Ectodermal cell (in vitro differentiated cells): ENCODE measurements around the gene SH3PXD2A.
"Not testable (repeated sequence)": the region's sequence is repeated elsewhere in the genome, so short reads cannot be mapped to it uniquely, and the experiment has no call there.

Source experiments
- H3K27ac ChIP-seq: 2 replicates; pipeline ENCODE4 v1.7.0; 2013; ENCODE audit warnings: mild to moderate bottlenecking, low read depth, low read length; ENCODE audit not compliant: insufficient read depth, poor library complexity, severe bottlenecking
- H3K27me3 ChIP-seq: 2 replicates; pipeline ENCODE4 v1.7.0; 2013; ENCODE audit warnings: mild to moderate bottlenecking, low read length; ENCODE audit not compliant: insufficient read depth, control insufficient read depth, poor library complexity, severe bottlenecking
- H3K36me3 ChIP-seq: one replicate; pipeline ENCODE4 v1.7.0; 2013; ENCODE audit warnings: low read length; ENCODE audit not compliant: control insufficient read depth, insufficient read depth
- H3K4me1 ChIP-seq: one replicate; pipeline ENCODE4 v1.7.0; 2013; ENCODE audit warnings: low read length; ENCODE audit not compliant: control insufficient read depth, insufficient read depth
- H3K4me3 ChIP-seq: 2 replicates; pipeline ENCODE4 v1.7.0; 2013; ENCODE audit warnings: low read depth, low read length, control low read depth; ENCODE audit not compliant: insufficient read depth
- H3K9me3 ChIP-seq: 2 replicates; pipeline ENCODE4 v1.7.0; 2013; ENCODE audit warnings: mild to moderate bottlenecking, low read length, moderate library complexity; ENCODE audit not compliant: control insufficient read depth
- WGBS, 2 experiments: methylation state at CpG; one replicate each; pipeline ENCODE4 v1.1.7; 2013; ENCODE audit warnings: missing lambda C conversion rate in 2 of 2; 5-methylcytosine and 5-hydroxymethylcytosine counted together

The SH3PXD2A gene

DNA sequence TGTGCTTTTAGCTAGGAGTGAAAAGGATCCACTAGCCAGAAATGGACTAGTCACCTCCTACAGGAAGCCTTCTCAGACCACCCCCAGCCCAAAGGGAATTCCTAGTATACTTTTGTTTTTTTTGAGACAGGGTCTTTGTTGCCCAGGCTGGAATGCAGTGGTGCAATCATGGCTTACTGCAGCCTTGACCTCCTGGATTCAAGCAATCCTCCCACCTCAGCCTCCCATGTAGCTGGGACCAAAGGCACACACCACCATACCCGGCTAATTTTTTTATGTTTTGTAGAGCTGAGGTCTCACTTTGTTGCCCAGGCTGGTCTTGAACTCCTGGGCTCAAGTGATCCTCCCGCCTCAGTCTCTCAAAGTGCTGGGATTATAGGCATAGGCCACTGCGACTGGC lies 192.7 kb downstream of the SH3PXD2A start:
- not testable (repeated sequence) for H3K36me3 ChIP-seq, H3K9me3 ChIP-seq, H3K27me3 ChIP-seq, H3K4me3 ChIP-seq, H3K27ac ChIP-seq
- H3K4me1 ChIP-seq = peaks cover 29% of the 10 kb centered on the region
- 96 to 98% methylated on average over 3 of the region's 3 CpGs for WGBS, 2 experiments

DNA sequence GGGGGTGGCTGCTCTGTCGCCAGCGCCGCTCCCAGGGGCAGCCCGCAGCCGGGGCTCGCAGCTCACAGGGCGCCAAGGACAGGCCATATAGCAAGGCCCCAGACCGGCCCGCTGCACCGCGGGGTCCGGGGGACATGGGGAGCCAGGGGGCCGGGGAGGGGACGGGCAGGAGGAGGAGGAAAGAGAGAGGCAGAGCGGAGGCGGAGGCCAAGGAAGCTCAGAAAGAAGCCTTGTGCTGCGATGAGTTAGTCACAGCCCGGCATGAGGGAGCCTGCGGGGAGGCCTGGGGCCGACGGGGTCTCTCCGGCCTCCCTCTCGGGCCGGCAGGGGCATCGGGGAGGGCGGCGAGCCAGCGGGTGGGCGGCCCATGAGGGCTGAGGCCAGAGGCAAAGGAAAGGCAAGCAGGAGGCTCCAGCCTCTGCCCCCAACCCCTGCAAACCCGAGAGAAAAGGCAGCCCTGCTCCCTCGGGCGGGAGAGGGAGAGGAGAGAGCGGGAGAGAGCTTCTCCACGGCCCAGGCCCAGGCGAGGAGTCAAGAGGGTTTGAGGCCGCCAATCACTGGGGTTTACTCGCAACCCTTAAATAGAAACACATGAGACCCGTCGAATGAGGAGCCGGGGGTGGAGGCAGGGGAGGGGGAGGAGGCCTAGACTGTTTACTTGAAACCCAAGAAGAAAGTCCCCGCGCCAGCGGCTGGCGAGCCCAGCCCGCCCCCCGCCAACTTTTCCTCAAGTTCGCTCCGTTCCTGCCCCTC lies 194.0 kb downstream of the SH3PXD2A start:
- WGBS, 2 experiments = 35 to 38% methylated on average over 48 of the region's 48 CpGs

GRCh38 chr10:103660364-103661197 lies 194.8 kb downstream of the SH3PXD2A start:
- Histone ChIP-seq H3K4me3 (no peak overlapping the region), H3K27ac (no peak overlapping the region), H3K36me3 (no peaks in the 10 kb centered on the region), H3K9me3 (no peaks in the 10 kb centered on the region), H3K27me3 (no peaks in the 10 kb centered on the region), H3K4me1 (peaks cover 20% of the 10 kb centered on the region)
- WGBS, 2 experiments = 84 to 85% methylated on average over 42 of the region's 42 CpGs

More for the DNA sequence above, 194.0 kb downstream of the SH3PXD2A start:
- Histone ChIP-seq H3K4me3 (no peak overlapping the region), H3K36me3 (no peaks in the 10 kb centered on the region), H3K4me1 (peaks cover 20% of the 10 kb centered on the region), H3K9me3 (no peaks in the 10 kb centered on the region), H3K27ac (peak overlapping the region; percentile 69), H3K27me3 (no peaks in the 10 kb centered on the region)

GRCh38 chr10:103659674-103660363 lies 195.6 kb downstream of the SH3PXD2A start:
- no peaks in the 10 kb centered on the region for H3K9me3 ChIP-seq
- no peaks in the 10 kb centered on the region for H3K36me3 ChIP-seq
- H3K27ac ChIP-seq = no peak overlapping the region
- H3K27me3 ChIP-seq = no peaks in the 10 kb centered on the region
- H3K4me1 ChIP-seq = peaks cover 20% of the 10 kb centered on the region
- 75 to 80% methylated on average over 11 of the region's 11 CpGs for WGBS, 2 experiments
- no peak overlapping the region for H3K4me3 ChIP-seq

- Histone ChIP-seq H3K9me3 (no peaks in the 10 kb centered on the region), H3K27me3 (no peaks in the 10 kb centered on the region), H3K4me1 (peaks cover 20% of the 10 kb centered on the region), H3K36me3 (no peaks in the 10 kb centered on the region), H3K27ac (no peak overlapping the region), H3K4me3 (no peak overlapping the region)
- WGBS, 2 experiments = 81 to 86% methylated on average over 4 of the region's 4 CpGs
These were observed 197.3 kb downstream of the SH3PXD2A start for GRCh38 chr10:103658049-103658577.

DNA sequence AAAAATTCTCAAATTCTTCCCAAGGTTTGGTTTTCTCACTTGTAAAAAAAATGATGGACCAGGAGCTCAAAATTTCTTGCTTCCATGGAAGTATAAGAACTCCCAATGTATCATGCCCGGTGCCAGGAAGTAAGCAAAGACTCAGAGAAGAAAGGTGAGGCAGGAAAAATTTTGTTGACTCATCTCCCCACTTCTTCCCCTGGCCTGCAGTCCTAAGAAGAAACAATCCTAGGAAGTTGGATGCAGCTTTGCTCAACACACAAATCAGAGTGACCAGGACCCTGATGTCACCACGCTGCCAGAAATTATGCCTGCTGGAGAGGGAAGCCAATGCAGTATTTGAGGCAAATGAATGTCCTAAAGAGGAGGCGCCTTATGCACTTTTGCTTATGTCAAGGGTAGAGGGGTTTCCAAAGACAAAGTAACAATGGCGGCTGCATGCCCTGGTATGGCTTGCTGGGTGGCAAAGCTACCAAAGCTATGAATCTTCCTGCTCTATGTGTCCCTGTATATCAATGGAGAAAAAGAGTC lies 198.2 kb downstream of the SH3PXD2A start:
- H3K36me3 ChIP-seq = no peaks in the 10 kb centered on the region
- H3K4me1 ChIP-seq = peaks cover 20% of the 10 kb centered on the region
- H3K27ac ChIP-seq = no peak overlapping the region
- no peaks in the 10 kb centered on the region for H3K9me3 ChIP-seq
- 95 to 99% methylated on average over 4 of the region's 4 CpGs for WGBS, 2 experiments
- no peaks in the 10 kb centered on the region for H3K27me3 ChIP-seq
- H3K4me3 ChIP-seq = no peak overlapping the region

GRCh38 chr10:103654925-103655324 lies 200.5 kb downstream of the SH3PXD2A start:
- Histone ChIP-seq H3K4me1 (peaks cover 7% of the 10 kb centered on the region), H3K4me3 (no peak overlapping the region), H3K36me3 (no peaks in the 10 kb centered on the region), H3K27ac (no peak overlapping the region), H3K27me3 (no peaks in the 10 kb centered on the region), H3K9me3 (no peaks in the 10 kb centered on the region)
- WGBS, 2 experiments = 91 to 95% methylated on average over 4 of the region's 4 CpGs

- Histone ChIP-seq H3K27me3 (no peaks in the 10 kb centered on the region), H3K4me3 (no peak overlapping the region), H3K9me3 (no peaks in the 10 kb centered on the region), H3K27ac (no peak overlapping the region), H3K36me3 (no peaks in the 10 kb centered on the region), H3K4me1 (peaks cover 7% of the 10 kb centered on the region)
- 82 to 86% methylated on average over 8 of the region's 8 CpGs for WGBS, 2 experiments
These were observed 201.8 kb downstream of the SH3PXD2A start for GRCh38 chr10:103653581-103654037.

DNA sequence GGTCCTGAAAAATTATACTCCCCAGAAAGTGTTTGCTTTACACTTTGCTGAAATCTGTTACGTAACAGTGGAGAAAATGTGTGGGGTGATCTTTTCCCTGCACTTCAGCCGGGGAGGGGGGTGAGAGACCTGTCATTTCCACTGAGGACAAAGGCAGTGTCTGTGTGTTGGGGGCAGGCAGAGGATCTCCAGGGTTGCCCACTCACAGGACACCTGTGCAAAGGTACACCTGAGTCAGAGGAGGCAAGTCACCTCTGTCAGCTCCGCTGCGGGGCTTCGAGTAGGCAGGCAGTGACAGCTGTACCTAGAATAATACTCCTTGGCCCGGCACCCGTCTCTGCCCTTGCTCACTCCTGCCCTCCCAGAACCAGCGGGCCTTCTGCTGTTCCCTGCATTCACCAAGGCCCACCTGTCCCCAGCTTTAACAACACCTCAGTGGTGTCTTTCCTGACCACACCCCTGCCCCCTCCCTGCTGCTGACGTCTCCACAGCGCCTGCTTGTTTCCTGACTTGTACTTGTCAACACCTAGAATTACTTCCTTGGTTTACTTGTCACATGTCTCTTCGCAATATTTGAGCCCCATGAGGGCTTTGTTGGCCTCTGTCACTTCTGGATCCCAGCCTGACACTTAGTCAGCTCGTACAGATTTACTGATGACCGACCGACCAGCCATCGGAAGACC lies 202.6 kb downstream of the SH3PXD2A start:
- Histone ChIP-seq H3K4me3 (no peak overlapping the region), H3K36me3 (no peaks in the 10 kb centered on the region), H3K9me3 (no peaks in the 10 kb centered on the region), H3K27ac (no peak overlapping the region), H3K4me1 (peaks cover 14% of the 10 kb centered on the region), H3K27me3 (no peaks in the 10 kb centered on the region)
- WGBS, 2 experiments = 86 to 87% methylated on average over 15 of the region's 15 CpGs
